Transverse colon (tissue), 3 donors: ENCODE results near the gene GPR162.

Source experiments
- POLR2A ChIP-seq: fragments of 450-650 bp; IDR thresholded peaks from one replicate; pipeline ENCODE4 v1.6.1; 2016; ENCODE audit warnings: antibody characterized with exemption, mild to moderate bottlenecking, moderate library complexity
- TF ChIP-seq, protein P1 (sequence below), 5 experiments: fragments of 200-600 bp in 3 of 5; fragments of 450-650 bp in 2 of 5; sonication (generic) in 3 of 5; IDR thresholded peaks; 1 replicate in 2 of 5; 2 replicates in 3 of 5; pipeline ENCODE4 v1.5.1; 2016 to 2017; ENCODE audit warnings: antibody characterized with exemption in 5 of 5, inconsistent platforms in 3 of 5, mild to moderate bottlenecking in 2 of 5, moderate library complexity in 1 of 5

DNA sequence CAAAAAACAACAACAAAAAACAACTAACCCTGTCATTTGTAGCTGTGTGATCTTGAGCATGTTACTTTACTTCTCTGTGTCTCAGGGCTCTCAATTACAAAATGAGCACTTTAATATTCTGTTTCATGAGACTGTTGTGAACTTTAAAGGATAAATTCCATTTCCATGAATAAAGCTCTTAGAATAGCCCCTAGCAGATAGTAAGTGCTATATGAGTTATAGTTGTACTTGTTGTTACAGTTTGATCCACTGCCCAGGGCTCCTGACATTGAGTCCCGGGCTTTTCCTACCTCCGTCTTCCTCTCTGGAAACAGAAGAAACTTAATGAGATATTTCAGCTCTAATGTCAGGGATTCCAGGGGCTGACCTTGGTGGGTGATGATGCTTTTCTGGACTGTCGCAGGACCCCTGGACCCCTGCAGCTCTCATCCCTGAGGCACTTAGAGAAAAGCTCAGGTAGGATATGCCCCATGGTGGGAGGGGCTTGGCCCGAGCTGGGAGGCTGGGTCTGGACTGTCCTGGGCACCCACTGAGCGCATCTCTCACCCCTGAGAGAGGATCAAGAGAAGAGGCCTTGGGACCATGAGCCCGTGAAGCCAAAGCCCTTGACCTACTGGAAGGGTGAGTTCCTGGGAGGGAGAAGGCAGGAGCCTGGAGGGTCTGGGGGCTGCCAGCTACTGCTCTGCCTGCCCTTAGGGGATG, 11.7 kb downstream of the GPR162 start:
- TF ChIP-seq, protein P1, sequence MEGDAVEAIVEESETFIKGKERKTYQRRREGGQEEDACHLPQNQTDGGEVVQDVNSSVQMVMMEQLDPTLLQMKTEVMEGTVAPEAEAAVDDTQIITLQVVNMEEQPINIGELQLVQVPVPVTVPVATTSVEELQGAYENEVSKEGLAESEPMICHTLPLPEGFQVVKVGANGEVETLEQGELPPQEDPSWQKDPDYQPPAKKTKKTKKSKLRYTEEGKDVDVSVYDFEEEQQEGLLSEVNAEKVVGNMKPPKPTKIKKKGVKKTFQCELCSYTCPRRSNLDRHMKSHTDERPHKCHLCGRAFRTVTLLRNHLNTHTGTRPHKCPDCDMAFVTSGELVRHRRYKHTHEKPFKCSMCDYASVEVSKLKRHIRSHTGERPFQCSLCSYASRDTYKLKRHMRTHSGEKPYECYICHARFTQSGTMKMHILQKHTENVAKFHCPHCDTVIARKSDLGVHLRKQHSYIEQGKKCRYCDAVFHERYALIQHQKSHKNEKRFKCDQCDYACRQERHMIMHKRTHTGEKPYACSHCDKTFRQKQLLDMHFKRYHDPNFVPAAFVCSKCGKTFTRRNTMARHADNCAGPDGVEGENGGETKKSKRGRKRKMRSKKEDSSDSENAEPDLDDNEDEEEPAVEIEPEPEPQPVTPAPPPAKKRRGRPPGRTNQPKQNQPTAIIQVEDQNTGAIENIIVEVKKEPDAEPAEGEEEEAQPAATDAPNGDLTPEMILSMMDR (IDR thresholded peaks at IDR 0.05) = no peak
- TF ChIP-seq POLR2A = no peak
